GM12878 (cell line): ENCODE results near the gene TM9SF2. TPM values are rescaled to one million over a fixed set of nuclear protein-coding genes. Genes with fewer than 3 reads are reported as not detected.

Experiments
- ATAC-seq: fragments of 200-7000 bp; cut with Tn5 transposase; 3 replicates; pipeline ENCODE4 v1.9.1; 2020; ENCODE audit warnings: mild to moderate bottlenecking, moderate library complexity
- BruUV-seq: library from RNA; stranded (reverse); fragments of 400-500 nt; replicated peaks from 2 replicates; lab custom pipeline; 2021; lab: Mats Ljungman, UMichigan
- CTCF ChIA-PET: fragments of 300-600 bp; sonication (Branson Sonifier 250); formaldehyde crosslinking; extraction: SDS; loops from one replicate; lab custom pipeline; 2021; ENCODE audit warnings: inconsistent platforms; lab: Yijun Ruan, JAX
- POLR2A ChIA-PET: fragments of 350-600 bp; formaldehyde crosslinking; extraction: SDS; loops from one replicate; lab custom pipeline; 2021; ENCODE audit warnings: inconsistent platforms; lab: Charles Lee
- RAD21 ChIA-PET: fragments of 300-600 bp; sonication (Branson Sonifier 250); formaldehyde crosslinking; loops from one replicate; lab custom pipeline; 2023; ENCODE audit warnings: antibody characterized with exemption; ENCODE audit not compliant: unreplicated experiment; lab: Charles Lee
- SMC1A ChIA-PET: fragments of 300-600 bp; sonication (Branson Sonifier 250); formaldehyde crosslinking; loops from one replicate; lab custom pipeline; 2023; ENCODE audit not compliant: unreplicated experiment, uncharacterized antibody; lab: Charles Lee
- DNase-seq: peaks from one replicate; pipeline ENCODE4 v3.0.0-alpha.2; 2011; ENCODE audit warnings: low read depth, low spot score
- FAIRE-seq: peaks from 3 replicates; lab custom pipeline; 2011; peaks lifted over from hg19 to GRCh38; lab: Jason Lieb, UNC
- H2AFZ ChIP-seq: 2 replicates; pipeline ENCODE4 v1.6.0; 2011; ENCODE audit warnings: low read depth, low read length, control low read depth; ENCODE audit not compliant: control insufficient read depth
- H3K27ac ChIP-seq: 2 replicates; pipeline ENCODE4 v1.5.1; 2011; ENCODE audit warnings: control low read depth; ENCODE audit not compliant: control insufficient read depth, insufficient read depth
- H3K27me3 ChIP-seq, 2 experiments: replicated peaks in 1 of 2; 2 replicates each; pipeline versions ENCODE4 v1.6.0 to v1.6.1; 2011; ENCODE audit warnings: low read length in 1 of 2; ENCODE audit not compliant: control insufficient read depth in 2 of 2, insufficient read depth in 2 of 2
- H3K36me3 ChIP-seq, 2 experiments: 2 replicates each; pipeline ENCODE4 v1.5.1; 2011; ENCODE audit warnings: low read length in 1 of 2; ENCODE audit not compliant: control insufficient read depth in 2 of 2, insufficient read depth in 2 of 2
- H3K4me1 ChIP-seq: 2 replicates; pipeline ENCODE4 v1.6.1; 2011; ENCODE audit warnings: mild to moderate bottlenecking, low read length, moderate library complexity, mixed read lengths; ENCODE audit not compliant: control insufficient read depth, insufficient read depth
- H3K4me2 ChIP-seq: 2 replicates; pipeline ENCODE4 v1.6.0; 2011; ENCODE audit warnings: control low read depth; ENCODE audit not compliant: control insufficient read depth, insufficient read depth
- H3K4me3 ChIP-seq: fragments of 200-600 bp; sonication (generic); 2 replicates; pipeline ENCODE4 v1.5.1; 2016
- H3K79me2 ChIP-seq: 2 replicates; pipeline ENCODE4 v1.6.0; 2011; ENCODE audit warnings: low read length; ENCODE audit not compliant: control insufficient read depth, insufficient read depth
- H3K9ac ChIP-seq: 2 replicates; pipeline ENCODE4 v1.8.0; 2011; ENCODE audit warnings: low read length, control low read depth, mixed read lengths; ENCODE audit not compliant: control insufficient read depth, insufficient read depth
- H3K9me3 ChIP-seq: replicated peaks from 3 replicates; pipeline ENCODE4 v1.5.1; 2011; ENCODE audit warnings: mild to moderate bottlenecking, low read length; ENCODE audit not compliant: control insufficient read depth, insufficient read depth
- H4K20me1 ChIP-seq: 2 replicates; pipeline ENCODE4 v1.6.0; 2011; ENCODE audit not compliant: control insufficient read depth, insufficient read depth
- BHLHE40 ChIP-seq, 2 experiments: fragments of 450-650 bp in 1 of 2; IDR thresholded peaks; 2 replicates each; pipeline ENCODE4 v1.6.1; 2011 to 2017; ENCODE audit warnings: low read depth in 2 of 2, borderline replicate concordance in 1 of 2, improper control_type of control experiment in 1 of 2, low read length in 1 of 2, mild to moderate bottlenecking in 1 of 2
- RBBP5 ChIP-seq: fragments of 200-600 bp; sonication (generic); conservative IDR thresholded peaks from 2 replicates; pipeline ENCODE4 v1.6.1; 2016
- SMC3 ChIP-seq: IDR thresholded peaks from 2 replicates; pipeline ENCODE4 v1.6.1; 2011; ENCODE audit warnings: low read length, improper control_type of control experiment, borderline replicate concordance
- WGBS: methylation state at CpG from one replicate; pipeline ENCODE4 v1.1.6; 2016; ENCODE audit warnings: low lambda C conversion rate; ENCODE audit not compliant: insufficient replicate concordance, insufficient coverage; ENCODE audit errors: missing lambda C conversion rate; 5-methylcytosine and 5-hydroxymethylcytosine counted together
- in situ Hi-C: fragments of 300-500 bp; cut with MboI; formaldehyde crosslinking; loops from 9 replicates; pipeline ENCODE4 v1.14.3; 2018; ENCODE audit warnings: mixed read lengths
- intact Hi-C: fragments of 100-400 bp; cut with micrococcal nuclease; formaldehyde crosslinking; loops from one replicate; pipeline ENCODE4 v1.14.2; 2022; ENCODE audit not compliant: unreplicated experiment
- polyA plus RNA-seq, 11 experiments: library from polyadenylated mRNA; depleted of rRNA in 4 of 11; unstranded in 6 of 11; stranded (reverse) in 5 of 11; fragments of >200 nt; fragmentation: Nextera tagmentation in 4 of 11; fragmentation: Illumina TruSeq in 1 of 11; extraction: Ambion mirVana in 4 of 11; extraction: Trizol in 1 of 11; gene quantifications; 1 replicate in 1 of 11; 2 replicates in 10 of 11; pipeline versions ENCODE4 v1.2.1 to v1.2.3, GENCODE V29; 2011 to 2016; ENCODE audit warnings: inconsistent platforms in 2 of 11, missing spikeins in 2 of 11, low read depth in 1 of 11
- total RNA-seq, 4 experiments: library from RNA; depleted of rRNA in 3 of 4; stranded (reverse); fragments of >200 nt in 3 of 4; fragmentation: Illumina TruSeq in 1 of 4; extraction: Trizol in 1 of 4; gene quantifications; 2 replicates each; pipeline versions ENCODE4 v1.2.1 to v1.2.3, GENCODE V29; 2013 to 2021

The TM9SF2 gene
- total and polyA plus RNA-seq, 10 of the 15 experiments (the other 5 are each of a cell fraction or from before 2014, with no cell fraction given): 34.6 to 128 (median 79.2) TPM

DNA sequence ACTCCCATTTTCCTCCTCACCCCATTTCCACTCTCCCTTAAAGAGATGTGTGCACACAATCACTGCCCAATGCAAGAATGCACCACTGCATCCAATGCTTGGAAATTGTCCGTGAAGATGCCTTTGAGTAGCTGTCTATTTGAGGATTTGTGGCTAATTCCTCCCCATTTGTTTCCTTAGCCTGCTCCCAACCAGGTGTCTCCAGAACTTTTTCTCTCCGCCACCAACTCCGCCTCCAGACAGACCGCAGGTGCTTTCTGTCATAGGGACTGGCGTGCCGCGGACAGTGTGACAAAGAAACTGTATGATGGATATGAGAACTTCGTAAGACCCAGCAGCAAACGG is 461 bp upstream of the TM9SF2 start:
- SMC1A ChIA-PET: interaction anchor here (0.9 to 8.4 kb wide), 4 partner anchors 12 to 301 kb away, joined by 3 to 94 read pairs (median 3); no protein-coding TSS in a partner anchor
- Histone ChIP-seq H3K4me2 (peak overlapping the region; percentile 98), H3K9ac (peak overlapping the region; percentile 90), H3K4me3 (peak overlapping the region; percentile 80; the same call in 1 of the 2 replicates), H3K27me3 (no peaks in the 10 kb centered on the region), H3K4me1 (peaks cover 12% of the 10 kb centered on the region), H4K20me1 (no peaks in the 10 kb centered on the region), H3K79me2 (peaks cover 53% of the 10 kb centered on the region), H2AFZ (peak overlapping the region; percentile 82), H3K9me3 (no peaks in the 10 kb centered on the region), H3K27ac (peak overlapping the region; percentile 91), H3K36me3 (no peaks in the 10 kb centered on the region)
- FAIRE-seq: no peak
- no peak for DNase-seq
- in situ Hi-C loops: no loop called here
- CTCF ChIA-PET: interaction anchor here (0.5 to 7.6 kb wide), 5 partner anchors 63 to 876 kb away, joined by 3 to 97 read pairs (median 4); no protein-coding TSS in a partner anchor
- ATAC-seq: peak; percentile 7
- RAD21 ChIA-PET: interaction anchor here (1.0 to 1.3 kb wide), 2 partner anchors 64 to 218 kb away, joined by 3 read pairs; no protein-coding TSS in a partner anchor
- no peak for TF ChIP-seq BHLHE40 (IDR thresholded peaks at IDR 0.05; ENCODE audit: borderline replicate concordance in 1 of 2, low read depth in 2 of 2, low read length in 1 of 2)
- no peak for TF ChIP-seq SMC3
- intact Hi-C loops: loop anchor here (2.0 to 10.0 kb wide), 4 partner anchors 124 to 1171 kb away; partner anchors contain the start of genes GPR183 and TMTC4
- POLR2A ChIA-PET: interaction anchor here (0.6 to 1.1 kb wide), 2 partner anchors 19 to 112 kb away, joined by 3 to 7 read pairs; no protein-coding TSS in a partner anchor
- 2% methylated on average over 9 of the region's 9 CpGs for WGBS
- BruUV-seq: TSS peak; percentile 75

DNA sequence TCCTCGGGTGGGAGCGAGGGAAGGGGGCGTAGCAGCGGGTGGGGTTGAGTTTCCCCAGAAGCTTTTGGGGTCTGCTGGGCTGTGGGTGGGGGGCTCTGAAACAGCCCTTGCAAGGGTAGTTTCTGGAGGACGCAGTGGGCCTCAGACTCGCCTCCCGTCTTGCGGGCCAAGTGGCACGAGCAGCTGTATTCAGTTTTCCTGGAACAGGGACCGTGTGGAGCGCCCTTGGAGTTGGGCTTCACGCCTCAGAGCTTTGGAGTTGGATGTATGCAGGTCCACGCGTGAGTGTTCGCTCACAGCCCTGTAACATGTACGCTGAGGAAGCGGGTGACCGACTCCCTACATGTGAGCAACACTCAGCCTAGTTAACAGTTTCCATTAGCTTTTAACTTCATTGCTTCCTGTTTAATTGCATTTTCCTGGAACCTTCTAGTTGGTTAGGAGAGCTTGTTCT is 603 bp downstream of the TM9SF2 start:
- peak overlapping the region; percentile 93 for H3K4me3 ChIP-seq

More for the DNA sequence above, 603 bp downstream of the TM9SF2 start:
- no peaks in the 10 kb centered on the region for H4K20me1 ChIP-seq
- no peaks in the 10 kb centered on the region for H3K36me3 ChIP-seq
- peaks cover 12% of the 10 kb centered on the region for H3K4me1 ChIP-seq
- FAIRE-seq (no peak), DNase-seq (no peak), ATAC-seq (peak; percentile 4; the same call in 1 of the 3 replicates)
- CTCF ChIA-PET: interaction anchor here (0.6 to 7.6 kb wide), 7 partner anchors 11 to 236 kb away, joined by 3 to 97 read pairs (median 5); no protein-coding TSS in a partner anchor
- RAD21 ChIA-PET: interaction anchor here (1.1 to 1.4 kb wide), 3 partner anchors 65 to 236 kb away, joined by 3 to 6 read pairs (median 4); no protein-coding TSS in a partner anchor
- H3K27ac ChIP-seq: peak overlapping the region; percentile 91
- BruUV-seq: no TSS peak
- POLR2A ChIA-PET: interaction anchor here (1.1 kb wide), 2 partner anchors 18 to 76 kb away, joined by 3 read pairs; no protein-coding TSS in a partner anchor
- H3K4me2 ChIP-seq: peak overlapping the region; percentile 84
- H2AFZ ChIP-seq: peak overlapping the region; percentile 83
- 0% methylated on average over 18 of the region's 18 CpGs for WGBS
- no peaks in the 10 kb centered on the region for H3K27me3 ChIP-seq
- peak in 1 of 2 experiments; percentile 32; a peak in 1 of 4 replicates for TF ChIP-seq BHLHE40 (IDR thresholded peaks at IDR 0.05; ENCODE audit: borderline replicate concordance in 1 of 2, low read depth in 2 of 2, low read length in 1 of 2)
- TF ChIP-seq RBBP5: no peak
- in situ Hi-C loops (no loop called here), intact Hi-C loops (loop anchor here (2.0 to 10.0 kb wide), 4 partner anchors 125 to 1170 kb away; partner anchors contain the start of genes GPR183 and TMTC4)
- peak overlapping the region; percentile 90 for H3K9ac ChIP-seq
- H3K79me2 ChIP-seq: peaks cover 64% of the 10 kb centered on the region
- SMC1A ChIA-PET: interaction anchor here (0.7 to 8.4 kb wide), 9 partner anchors 11 to 232 kb away, joined by 3 to 94 read pairs (median 4); no protein-coding TSS in a partner anchor
- no peaks in the 10 kb centered on the region for H3K9me3 ChIP-seq
